Neural progenitor cell (in vitro differentiated cells): ENCODE results near the gene PLXNB1. TPM values are rescaled to one million over a fixed set of nuclear protein-coding genes. Genes with fewer than 3 reads are reported as not detected.

Source experiments
- DNase-seq: peaks from one replicate; pipeline ENCODE4 v3.0.0-alpha.2; 2016; ENCODE audit warnings: low spot score
- H2AFZ ChIP-seq: fragments of 200-600 bp; sonication (generic); replicated peaks from 2 replicates; pipeline ENCODE4 v1.6.1; 2016; ENCODE audit warnings: antibody characterized with exemption
- H3F3A ChIP-seq: fragments of 200-600 bp; sonication (generic); 2 replicates; pipeline ENCODE4 v1.6.1; 2016; ENCODE audit warnings: antibody characterized with exemption, low read depth
- H3K27ac ChIP-seq: fragments of 200-600 bp; sonication (generic); 2 replicates; pipeline ENCODE4 v1.5.1; 2016; ENCODE audit warnings: mild to moderate bottlenecking
- H3K27me3 ChIP-seq: fragments of 200-600 bp; sonication (generic); 2 replicates; pipeline ENCODE4 v1.6.1; 2016; ENCODE audit warnings: mild to moderate bottlenecking, moderate library complexity
- H3K36me3 ChIP-seq: fragments of 200-600 bp; sonication (generic); 2 replicates; pipeline ENCODE4 v1.5.1; 2016
- H3K4me1 ChIP-seq: fragments of 200-600 bp; sonication (generic); 2 replicates; pipeline ENCODE4 v1.6.1; 2016; ENCODE audit warnings: mixed run types
- H3K4me2 ChIP-seq: fragments of 200-600 bp; sonication (generic); 2 replicates; pipeline ENCODE4 v1.6.1; 2016
- H3K4me3 ChIP-seq: fragments of 200-600 bp; sonication (generic); 2 replicates; pipeline ENCODE4 v1.5.1; 2016
- H3K79me2 ChIP-seq: fragments of 200-600 bp; sonication (generic); 2 replicates; pipeline ENCODE4 v1.6.1; 2016; ENCODE audit warnings: low read depth
- H3K9ac ChIP-seq: fragments of 200-600 bp; sonication (generic); 2 replicates; pipeline ENCODE4 v1.6.1; 2016
- H3K9me3 ChIP-seq: fragments of 200-600 bp; sonication (generic); 2 replicates; pipeline ENCODE4 v1.5.1; 2016; ENCODE audit warnings: low read depth
- H4K20me1 ChIP-seq: fragments of 200-600 bp; sonication (generic); 2 replicates; pipeline ENCODE4 v1.6.1; 2016; ENCODE audit warnings: low read depth
- H3K27ac Mint-ChIP-seq: 3 replicates; pipeline ENCODE4 v1.8.0; 2021; ENCODE audit warnings: mixed read lengths
- H3K27me3 Mint-ChIP-seq: 2 replicates; pipeline ENCODE4 v1.8.0; 2022; ENCODE audit warnings: low read depth, mild to moderate bottlenecking, inconsistent platforms, moderate library complexity, mixed read lengths; ENCODE audit not compliant: insufficient read depth
- H3K36me3 Mint-ChIP-seq: 3 replicates; pipeline ENCODE4 v1.8.0; 2021; ENCODE audit warnings: mixed read lengths
- H3K4me1 Mint-ChIP-seq: 3 replicates; pipeline ENCODE4 v1.8.0; 2021; ENCODE audit warnings: mixed read lengths
- H3K4me3 Mint-ChIP-seq: 3 replicates; pipeline ENCODE4 v1.8.0; 2021; ENCODE audit warnings: mild to moderate bottlenecking, moderate library complexity, mixed read lengths
- H3K9me3 Mint-ChIP-seq: 3 replicates; pipeline ENCODE4 v1.8.0; 2020; ENCODE audit warnings: mixed read lengths
- EZH2 ChIP-seq: fragments of 200-600 bp; sonication (generic); IDR thresholded peaks from 2 replicates; pipeline ENCODE4 v1.6.1; 2017; ENCODE audit warnings: antibody characterized with exemption, mild to moderate bottlenecking, moderate library complexity
- EZH2phosphoT487 ChIP-seq: fragments of 200-600 bp; sonication (generic); IDR thresholded peaks from 2 replicates; pipeline ENCODE4 v1.6.1; 2017; ENCODE audit warnings: antibody characterized with exemption
- total RNA-seq: library from RNA; depleted of rRNA; stranded (reverse); fragments of >200 nt; gene quantifications from 2 replicates; pipeline ENCODE4 v1.2.3, GENCODE V29; 2015; ENCODE audit warnings: low replicate concordance
- TF ChIP-seq, protein P1 (sequence below): fragments of 200-600 bp; sonication (generic); IDR thresholded peaks from 2 replicates; pipeline ENCODE4 v1.5.1; 2017; ENCODE audit warnings: antibody characterized with exemption, mild to moderate bottlenecking

Gene PLXNB1
- total RNA-seq, 1 donor from 2014 or later = 53.6 TPM

DNA sequence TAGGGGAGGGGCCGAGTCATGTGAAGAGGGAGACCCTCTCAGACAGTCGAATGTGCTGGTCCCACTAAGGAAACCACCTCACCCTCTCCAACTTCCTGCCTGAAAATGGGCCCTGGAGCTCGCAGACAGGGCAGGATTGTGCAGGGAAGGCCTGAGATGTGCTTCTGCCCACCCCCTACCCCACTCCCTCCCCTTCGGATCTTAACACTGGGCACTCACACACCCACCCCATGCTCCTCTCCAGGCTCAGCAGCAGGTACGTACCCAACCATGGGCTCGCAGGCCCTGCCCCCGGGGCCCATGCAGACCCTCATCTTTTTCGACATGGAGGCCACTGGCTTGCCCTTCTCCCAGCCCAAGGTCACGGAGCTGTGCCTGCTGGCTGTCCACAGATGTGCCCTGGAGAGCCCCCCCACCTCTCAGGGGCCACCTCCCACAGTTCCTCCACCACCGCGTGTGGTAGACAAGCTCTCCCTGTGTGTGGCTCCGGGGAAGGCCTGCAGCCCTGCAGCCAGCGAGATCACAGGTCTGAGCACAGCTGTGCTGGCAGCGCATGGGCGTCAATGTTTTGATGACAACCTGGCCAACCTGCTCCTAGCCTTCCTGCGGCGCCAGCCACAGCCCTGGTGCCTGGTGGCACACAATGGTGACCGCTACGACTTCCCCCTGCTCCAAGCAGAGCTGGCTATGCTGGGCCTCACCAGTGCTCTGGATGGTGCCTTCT, 36.7 kb upstream of the PLXNB1 start:
- Histone ChIP-seq H3F3A (peaks cover 25% of the 10 kb centered on the region), H3K4me1 (peaks cover 13% of the 10 kb centered on the region), H3K9ac (no peak overlapping the region), H2AFZ (no peak overlapping the region), H4K20me1 (no peaks in the 10 kb centered on the region), H3K4me2 (peak overlapping the region; percentile 9), H3K79me2 (peaks cover 16% of the 10 kb centered on the region), H3K9me3 (no peaks in the 10 kb centered on the region), H3K4me3 (no peak overlapping the region), H3K36me3 (no peaks in the 10 kb centered on the region), H3K27me3 (no peaks in the 10 kb centered on the region), H3K27ac (peak overlapping the region; percentile 88)
- Mint-ChIP-seq H3K27ac (peak overlapping the region; percentile 94), H3K36me3 (peaks cover 16% of the 10 kb centered on the region), H3K4me3 (peak overlapping the region; percentile 53), H3K4me1 (peaks cover 35% of the 10 kb centered on the region), H3K27me3 (peaks cover 7% of the 10 kb centered on the region), H3K9me3 (no peaks in the 10 kb centered on the region)
- DNase-seq = no peak
- TF ChIP-seq, protein P1, sequence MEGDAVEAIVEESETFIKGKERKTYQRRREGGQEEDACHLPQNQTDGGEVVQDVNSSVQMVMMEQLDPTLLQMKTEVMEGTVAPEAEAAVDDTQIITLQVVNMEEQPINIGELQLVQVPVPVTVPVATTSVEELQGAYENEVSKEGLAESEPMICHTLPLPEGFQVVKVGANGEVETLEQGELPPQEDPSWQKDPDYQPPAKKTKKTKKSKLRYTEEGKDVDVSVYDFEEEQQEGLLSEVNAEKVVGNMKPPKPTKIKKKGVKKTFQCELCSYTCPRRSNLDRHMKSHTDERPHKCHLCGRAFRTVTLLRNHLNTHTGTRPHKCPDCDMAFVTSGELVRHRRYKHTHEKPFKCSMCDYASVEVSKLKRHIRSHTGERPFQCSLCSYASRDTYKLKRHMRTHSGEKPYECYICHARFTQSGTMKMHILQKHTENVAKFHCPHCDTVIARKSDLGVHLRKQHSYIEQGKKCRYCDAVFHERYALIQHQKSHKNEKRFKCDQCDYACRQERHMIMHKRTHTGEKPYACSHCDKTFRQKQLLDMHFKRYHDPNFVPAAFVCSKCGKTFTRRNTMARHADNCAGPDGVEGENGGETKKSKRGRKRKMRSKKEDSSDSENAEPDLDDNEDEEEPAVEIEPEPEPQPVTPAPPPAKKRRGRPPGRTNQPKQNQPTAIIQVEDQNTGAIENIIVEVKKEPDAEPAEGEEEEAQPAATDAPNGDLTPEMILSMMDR = no peak
- TF ChIP-seq EZH2 (no peak), EZH2phosphoT487 (no peak)

DNA sequence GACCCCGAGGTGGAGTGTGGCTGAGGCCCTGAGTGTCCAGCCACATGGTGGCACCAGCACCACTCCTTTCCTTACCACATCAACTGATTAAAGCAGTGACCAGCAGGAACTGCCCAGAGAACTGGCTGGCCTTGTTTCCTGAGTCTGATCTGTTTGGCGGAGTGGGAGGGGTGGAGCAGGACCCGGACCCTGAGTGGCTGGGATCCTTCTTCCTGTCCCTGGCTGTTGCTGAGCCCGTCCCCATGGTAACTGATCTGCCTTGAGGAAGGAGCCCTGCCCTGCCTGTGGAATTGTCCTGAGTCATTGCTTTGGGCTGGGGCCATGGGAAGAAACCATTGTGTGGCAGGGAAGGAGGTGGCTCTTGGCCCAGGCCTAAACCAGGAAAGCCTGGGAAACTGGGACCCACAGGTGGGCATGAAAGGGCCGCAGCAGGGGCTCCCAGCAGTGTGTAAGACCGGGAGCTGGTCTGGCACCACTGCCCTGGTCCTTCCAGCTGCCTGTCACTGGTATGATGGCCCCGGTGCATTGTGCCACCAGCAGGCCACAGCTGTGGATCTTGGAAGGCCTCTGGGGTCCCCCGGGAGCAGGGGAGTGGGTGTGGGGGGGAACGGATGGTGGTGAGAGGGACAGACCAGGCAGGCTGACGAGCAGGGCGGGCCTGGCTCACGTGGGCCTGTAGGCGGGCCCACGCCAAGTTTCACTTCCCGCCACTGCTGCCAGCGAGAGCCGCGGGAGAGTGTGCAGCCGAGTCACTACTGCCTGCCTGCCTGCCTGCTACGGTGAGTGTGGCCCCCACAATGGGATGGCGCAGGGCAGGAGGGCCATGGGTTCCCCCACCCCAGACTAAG, 35.9 kb upstream of the PLXNB1 start:
- H3K36me3 ChIP-seq = no peaks in the 10 kb centered on the region
- Mint-ChIP-seq H3K27ac (peak overlapping the region; percentile 96), H3K27me3 (peaks cover 7% of the 10 kb centered on the region), H3K4me1 (peaks cover 35% of the 10 kb centered on the region), H3K36me3 (peaks cover 16% of the 10 kb centered on the region), H3K4me3 (peak overlapping the region; percentile 72), H3K9me3 (no peaks in the 10 kb centered on the region)
- H3K27ac ChIP-seq = peak overlapping the region; percentile 88
- no peak overlapping the region for H3K4me3 ChIP-seq
- H3K9me3 ChIP-seq = no peaks in the 10 kb centered on the region
- H3F3A ChIP-seq = peaks cover 25% of the 10 kb centered on the region
- H3K79me2 ChIP-seq = peaks cover 8% of the 10 kb centered on the region
- H3K9ac ChIP-seq = no peak overlapping the region
- no peak overlapping the region for H2AFZ ChIP-seq
- peak; percentile 99 for DNase-seq
- peak overlapping the region; percentile 9 for H3K4me2 ChIP-seq
- peaks cover 13% of the 10 kb centered on the region for H3K4me1 ChIP-seq
- no peak for TF ChIP-seq EZH2phosphoT487
- TF ChIP-seq, protein P1 = peak; percentile 77
- H4K20me1 ChIP-seq = no peaks in the 10 kb centered on the region
- H3K27me3 ChIP-seq = no peaks in the 10 kb centered on the region

DNA sequence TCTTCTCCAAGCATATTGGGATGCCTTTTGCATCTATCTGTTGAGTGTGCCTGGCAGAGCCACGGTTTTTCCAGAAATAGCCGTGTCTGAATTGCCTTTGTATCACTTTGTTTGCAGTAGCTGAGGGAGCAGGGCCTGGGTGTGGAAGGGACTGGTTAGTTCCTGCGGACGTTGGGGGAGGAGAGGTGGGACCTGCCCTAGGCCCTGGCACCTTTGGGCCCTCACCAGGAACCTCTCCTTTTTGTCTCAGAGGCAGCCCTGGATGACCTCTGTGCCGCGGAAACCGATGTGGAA, 35.3 kb upstream of the PLXNB1 start:
- no peaks in the 10 kb centered on the region for H3K9me3 Mint-ChIP-seq
- Histone ChIP-seq H3K4me1 (peaks cover 13% of the 10 kb centered on the region), H3K4me3 (no peak overlapping the region), H3K79me2 (peaks cover 3% of the 10 kb centered on the region), H3K9me3 (no peaks in the 10 kb centered on the region), H3K27ac (peak overlapping the region; percentile 57), H3K27me3 (no peaks in the 10 kb centered on the region), H3K36me3 (no peaks in the 10 kb centered on the region), H3F3A (peaks cover 25% of the 10 kb centered on the region), H3K9ac (no peak overlapping the region), H3K4me2 (no peak overlapping the region), H2AFZ (no peak overlapping the region), H4K20me1 (no peaks in the 10 kb centered on the region)
- TF ChIP-seq EZH2 (no peak), EZH2phosphoT487 (no peak)
- TF ChIP-seq, protein P1 = no peak
- H3K36me3 Mint-ChIP-seq = peaks cover 16% of the 10 kb centered on the region
- peaks cover 35% of the 10 kb centered on the region for H3K4me1 Mint-ChIP-seq
- no peak for DNase-seq
- peaks cover 7% of the 10 kb centered on the region for H3K27me3 Mint-ChIP-seq
- peak overlapping the region; percentile 96 for H3K27ac Mint-ChIP-seq
- peak overlapping the region; percentile 72 for H3K4me3 Mint-ChIP-seq
